ENCODE results near the gene LRWD1.
"Not testable (repeated sequence)": the region's sequence is repeated elsewhere in the genome, so short reads cannot be mapped to it uniquely, and the experiment has no call there.

LRWD1 gene

DNA sequence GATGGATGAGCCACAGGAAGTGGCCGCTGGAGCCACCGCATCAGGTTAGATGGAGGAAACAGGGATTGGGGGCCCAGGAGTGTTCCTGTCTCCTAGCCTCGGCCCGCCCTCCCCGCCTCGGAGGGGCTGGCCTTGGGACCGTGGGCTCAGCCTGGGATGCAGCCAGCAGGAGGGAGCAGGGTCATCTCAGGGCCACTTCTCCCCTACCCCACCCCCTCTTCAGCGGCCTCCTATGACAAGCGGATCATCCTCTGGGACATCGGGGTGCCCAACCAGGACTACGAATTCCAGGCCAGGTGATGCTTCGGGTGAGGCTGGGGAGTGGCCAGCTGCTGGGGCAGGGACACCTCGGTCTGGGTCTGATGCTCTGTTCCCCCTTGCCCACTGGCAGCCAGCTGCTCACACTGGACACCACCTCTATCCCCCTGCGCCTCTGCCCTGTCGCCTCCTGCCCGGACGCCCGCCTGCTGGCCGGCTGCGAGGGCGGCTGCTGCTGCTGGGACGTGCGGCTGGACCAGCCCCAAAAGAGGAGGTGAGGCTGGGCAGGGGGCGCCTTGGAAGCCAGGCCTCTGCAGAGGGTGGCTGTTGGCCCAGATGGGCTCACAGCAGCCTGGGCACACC, 4.7 kb downstream of the LRWD1 start:
- DNase-seq, result no peak

DNA sequence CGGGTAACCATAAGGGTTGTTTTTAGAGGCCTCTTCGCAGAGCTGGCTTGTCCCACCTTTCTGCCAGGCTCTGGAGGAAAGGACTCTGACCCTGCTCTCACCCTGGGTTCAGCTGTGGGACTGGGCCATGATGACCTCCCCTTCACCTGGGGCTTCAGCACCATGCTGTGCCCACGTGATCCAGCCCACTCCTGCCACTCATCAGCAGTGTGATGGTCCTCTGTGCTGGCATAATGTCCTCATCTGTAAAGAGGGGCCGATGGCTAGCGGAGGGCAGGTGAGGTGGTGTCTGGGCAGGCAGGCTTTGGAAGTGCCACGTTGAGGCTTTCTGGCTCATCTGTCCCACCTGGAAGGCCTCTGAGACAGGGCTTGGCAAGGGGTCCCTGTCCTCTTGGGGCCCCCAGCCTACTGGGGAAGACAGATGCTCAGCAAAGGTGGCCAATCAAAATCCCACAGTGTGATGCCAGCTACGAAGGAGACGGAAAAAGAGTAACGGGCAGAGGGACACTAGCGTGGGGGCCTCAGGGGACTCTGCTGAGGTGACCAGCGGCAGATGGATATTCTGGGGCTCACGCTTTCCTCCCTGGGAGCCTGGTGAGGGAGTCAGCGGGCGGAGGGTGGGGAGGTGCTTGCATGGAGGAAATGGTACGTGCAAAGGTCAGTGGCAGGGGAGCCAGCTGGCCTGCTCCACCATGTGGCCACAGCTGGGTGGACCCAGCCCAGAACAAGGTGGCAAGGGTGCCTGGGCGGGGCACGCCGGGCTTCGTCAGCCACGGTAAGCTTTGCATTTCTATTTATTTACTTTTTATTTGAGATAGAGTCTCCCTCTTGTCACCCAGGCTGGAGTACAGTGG, 5.4 kb downstream of the LRWD1 start:
- peak; percentile 2 for DNase-seq

DNA sequence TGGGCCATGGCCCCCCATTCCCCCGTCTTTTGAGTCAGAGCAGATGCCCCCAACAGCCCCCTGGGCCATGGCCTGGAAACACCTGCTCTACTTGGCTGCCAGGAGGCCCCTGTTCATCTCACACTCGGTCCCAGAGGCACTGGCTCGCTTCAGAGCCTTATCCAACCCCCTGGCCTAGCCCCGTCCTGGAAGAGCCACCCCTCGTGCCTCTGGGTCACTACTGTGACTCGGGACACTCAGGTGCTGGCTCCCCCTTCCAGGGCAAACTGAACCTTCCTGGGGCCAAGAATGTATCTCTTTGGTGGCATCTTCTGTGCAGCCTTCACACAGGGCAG, 7.0 kb downstream of the LRWD1 start:
- DNase-seq, result no peak

DNA sequence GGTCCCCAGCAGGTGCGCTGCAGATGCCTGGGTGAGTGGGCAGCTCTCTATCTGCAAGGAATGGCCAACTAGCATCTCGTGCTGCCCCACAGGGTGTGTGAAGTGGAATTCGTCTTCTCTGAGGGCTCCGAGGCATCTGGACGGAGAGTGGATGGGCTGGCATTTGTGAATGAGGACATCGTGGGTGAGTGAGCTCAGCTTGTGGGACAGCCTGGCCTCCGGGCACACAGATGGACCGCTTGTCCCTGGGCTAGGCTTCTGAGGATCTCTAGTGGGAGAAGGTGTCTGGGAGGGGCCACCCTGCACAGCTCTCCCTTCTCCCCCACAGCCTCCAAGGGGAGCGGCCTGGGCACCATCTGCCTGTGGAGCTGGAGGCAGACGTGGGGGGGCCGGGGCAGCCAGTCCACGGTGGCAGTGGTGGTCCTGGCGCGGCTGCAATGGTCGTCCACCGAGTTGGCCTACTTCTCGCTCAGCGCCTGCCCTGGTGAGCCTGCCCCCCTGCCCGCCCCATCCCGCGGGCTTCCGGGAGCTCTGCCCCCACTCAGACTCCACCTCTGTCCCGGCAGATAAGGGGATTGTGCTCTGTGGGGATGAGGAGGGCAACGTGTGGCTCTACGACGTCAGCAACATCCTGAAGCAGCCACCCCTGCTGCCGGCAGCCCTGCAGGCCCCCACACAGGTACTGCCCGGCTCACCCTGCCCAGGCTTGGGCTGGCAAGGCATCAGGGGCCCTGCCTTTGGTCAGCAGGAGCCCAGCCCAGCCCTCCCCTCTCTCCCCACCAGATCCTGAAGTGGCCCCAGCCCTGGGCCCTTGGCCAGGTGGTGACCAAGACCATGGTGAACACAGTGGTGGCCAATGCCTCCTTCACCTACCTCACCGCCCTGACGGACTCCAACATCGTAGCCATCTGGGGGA, 7.6 kb downstream of the LRWD1 start:
- no peak for DNase-seq

DNA sequence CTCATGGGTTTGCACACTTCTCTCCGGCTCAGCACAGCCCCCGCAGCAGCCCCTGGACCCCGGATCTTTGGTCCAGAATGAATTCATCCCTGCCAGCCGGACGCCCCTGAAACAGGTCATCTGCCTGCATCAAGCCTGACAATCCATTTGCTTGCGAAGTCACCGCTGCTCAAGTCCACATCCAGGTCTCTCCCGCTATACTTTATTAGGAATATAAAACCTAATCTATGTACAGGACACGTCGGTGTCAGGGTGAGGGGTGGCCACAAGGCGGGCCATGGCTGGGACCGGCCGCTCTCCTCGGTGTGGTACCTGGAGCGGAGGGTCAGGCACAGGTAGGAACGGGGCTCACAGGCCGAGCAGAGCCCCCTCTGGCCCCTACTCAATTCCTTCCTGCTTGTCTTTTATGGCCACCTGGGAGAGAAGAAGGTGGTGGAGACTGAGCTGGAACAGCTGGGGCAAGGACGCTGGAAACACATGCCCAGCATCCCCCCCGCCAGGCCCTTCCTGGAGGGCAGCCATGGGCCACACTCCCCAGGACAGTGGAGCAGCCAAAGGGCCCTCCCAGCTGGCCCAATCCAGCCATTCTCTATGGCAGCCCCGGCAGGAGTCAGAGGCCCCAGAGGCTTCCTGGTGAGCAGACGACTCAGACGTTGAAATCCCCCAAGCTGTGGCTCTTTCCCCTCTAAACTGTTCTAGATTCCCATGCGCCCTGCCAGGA, 8.6 kb downstream of the LRWD1 start:
- DNase-seq, result peak; percentile 3

DNA sequence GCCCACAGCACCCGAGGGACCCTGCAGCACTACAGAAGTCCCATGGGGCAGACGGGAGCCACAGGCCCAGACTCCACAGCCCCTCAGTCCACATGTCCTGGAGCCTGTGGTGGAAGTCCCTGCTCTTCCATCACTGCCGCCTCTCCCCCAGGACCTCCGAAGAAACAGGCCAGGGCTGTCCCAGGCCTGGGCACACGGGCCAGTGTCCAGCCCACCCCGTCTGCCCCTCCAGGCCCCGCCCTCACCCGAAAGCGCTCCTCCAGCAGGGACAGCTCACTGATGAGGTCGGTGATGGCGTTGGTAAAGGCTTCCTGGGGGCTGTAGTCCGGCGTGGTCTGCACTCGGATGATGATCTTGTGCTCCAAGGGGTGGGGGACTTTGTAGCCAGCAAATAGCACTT, 9.3 kb downstream of the LRWD1 start:
- DNase-seq, result peak; percentile 2

DNA sequence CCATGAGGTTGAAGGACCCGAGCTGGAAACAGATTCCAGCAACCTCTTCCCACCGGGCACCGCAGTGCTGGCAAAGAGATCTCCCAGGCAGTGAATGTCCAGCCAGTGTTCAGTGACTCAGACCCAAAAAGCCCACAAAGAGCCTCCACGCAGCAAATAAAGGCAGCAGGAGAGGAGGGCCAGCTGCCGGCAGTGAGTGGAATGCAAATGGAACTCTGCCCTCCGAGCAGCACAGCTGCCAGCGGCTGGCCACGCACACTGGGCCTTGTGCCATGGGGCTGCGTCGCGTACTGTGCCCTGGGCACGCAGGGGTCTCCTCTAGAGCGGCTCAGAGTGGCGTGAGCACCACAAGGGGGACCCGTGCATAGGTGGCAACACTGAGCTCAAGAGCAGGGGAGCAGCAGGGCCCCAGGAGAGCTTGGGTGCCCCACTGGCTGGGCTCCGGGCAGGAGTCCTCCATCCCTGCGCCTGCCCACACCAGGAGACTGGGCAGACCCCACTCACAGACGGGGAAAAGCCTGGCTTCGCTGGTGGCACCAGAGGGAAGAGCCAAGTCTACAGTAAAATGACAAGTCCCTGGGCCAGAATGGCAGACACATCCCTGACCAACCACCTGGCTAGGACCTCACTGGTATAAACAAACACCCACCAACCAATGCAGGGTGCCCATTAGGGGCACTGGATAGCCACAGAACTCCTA, 10.1 kb downstream of the LRWD1 start:
- peak; percentile 1 for DNase-seq

DNA sequence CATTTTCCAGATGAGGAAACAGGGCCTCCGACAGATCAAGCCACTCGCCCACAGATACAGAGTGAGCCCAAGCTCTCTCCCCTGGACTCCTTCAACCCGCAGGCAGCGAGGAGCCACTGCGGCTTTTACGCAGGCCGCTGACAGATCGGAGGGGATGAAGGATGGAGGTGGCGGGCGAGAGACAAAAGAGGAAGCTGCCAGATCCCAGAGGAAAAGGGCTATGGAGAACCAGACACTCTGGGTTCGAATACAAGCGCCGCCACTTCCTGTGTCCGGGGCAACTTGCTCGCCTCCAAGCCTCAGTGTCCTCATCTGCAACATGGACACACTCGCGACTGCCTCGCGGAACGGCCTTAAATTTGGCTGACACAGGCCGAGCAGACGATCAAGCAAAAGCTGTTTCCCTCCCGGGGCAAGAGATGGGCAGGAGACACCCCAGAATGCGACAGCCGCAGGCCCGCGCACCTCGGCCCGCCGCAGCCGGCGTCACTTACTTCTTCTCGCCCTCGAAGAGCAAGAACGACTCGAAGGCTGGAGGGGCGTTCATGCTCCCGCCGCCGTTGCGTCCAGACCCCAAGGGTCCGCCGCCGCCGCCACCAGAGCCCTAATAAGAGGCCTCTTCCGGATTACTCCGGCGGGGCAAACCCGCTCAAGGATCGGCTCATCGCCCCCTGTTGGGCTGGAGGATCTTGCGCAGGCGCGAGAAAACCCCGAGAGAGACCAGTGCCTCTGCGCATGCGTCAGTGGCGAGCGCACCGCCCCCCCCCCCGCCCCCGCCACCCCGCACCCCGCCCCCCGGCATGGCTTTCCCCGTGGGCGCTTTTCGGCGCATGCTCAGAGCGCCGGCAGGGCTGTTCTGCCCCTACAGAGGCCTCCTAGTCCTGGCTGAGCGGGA, 13.8 kb downstream of the LRWD1 start, which contains the start of gene POLR2J:
Gene POLR2J, minus strand, starts transcription at position 609 of the 895 bp plus-strand sequence. Its CDS starts 62 bp downstream, at position 547.
- DNase-seq, result peak; percentile 89

DNA sequence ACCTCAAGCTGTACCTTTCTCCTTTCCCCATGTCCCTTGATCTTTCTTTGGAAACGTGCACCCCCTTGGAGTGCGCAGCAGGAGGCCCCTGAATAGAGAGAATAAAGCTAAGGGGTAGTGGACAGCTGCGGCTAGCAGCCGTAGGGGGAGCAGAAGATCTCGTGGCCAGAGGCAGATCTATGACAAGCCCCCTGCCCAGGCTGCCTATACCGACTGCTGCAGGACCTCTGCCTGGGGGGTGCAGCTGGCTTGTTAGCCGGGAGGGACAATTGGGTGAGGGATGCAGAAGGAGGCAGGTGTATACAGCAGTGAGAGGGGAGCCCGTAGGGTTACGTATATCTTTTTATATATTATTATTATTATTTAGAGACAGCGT, 14.4 kb downstream of the LRWD1 start:
- not testable (repeated sequence) for DNase-seq

DNA sequence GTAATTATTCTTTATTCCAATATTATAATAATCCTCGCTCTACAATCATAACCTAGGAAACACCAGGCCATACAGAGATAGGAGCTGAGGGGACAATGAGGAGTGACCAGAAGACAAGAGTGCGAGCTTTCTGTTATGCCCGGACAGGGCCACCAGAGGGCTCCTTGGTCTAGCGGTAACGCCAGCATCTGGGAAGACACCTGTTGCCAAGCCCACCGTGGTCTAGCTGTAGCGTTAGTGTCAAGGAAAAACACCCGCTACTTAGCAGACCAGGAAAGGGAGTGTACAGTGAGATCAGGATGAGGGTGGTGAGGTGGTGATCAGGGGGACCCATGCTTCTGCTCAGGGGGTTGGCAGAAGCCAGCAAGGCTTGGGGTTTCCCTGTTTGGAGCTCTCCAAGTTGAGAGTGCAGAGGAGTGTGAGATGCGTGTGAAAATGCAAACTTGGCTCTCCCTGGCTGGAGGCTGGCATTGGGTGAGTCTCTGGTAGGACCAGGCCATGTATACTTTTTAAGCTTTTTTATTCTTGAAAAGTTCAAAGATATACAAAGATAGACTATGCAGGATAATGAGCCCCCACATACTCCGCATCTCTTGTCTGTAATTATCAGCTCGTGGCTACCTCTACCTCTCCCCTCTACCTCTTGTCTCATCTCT, 15.3 kb downstream of the LRWD1 start:
- peak; percentile 19 for DNase-seq

DNA sequence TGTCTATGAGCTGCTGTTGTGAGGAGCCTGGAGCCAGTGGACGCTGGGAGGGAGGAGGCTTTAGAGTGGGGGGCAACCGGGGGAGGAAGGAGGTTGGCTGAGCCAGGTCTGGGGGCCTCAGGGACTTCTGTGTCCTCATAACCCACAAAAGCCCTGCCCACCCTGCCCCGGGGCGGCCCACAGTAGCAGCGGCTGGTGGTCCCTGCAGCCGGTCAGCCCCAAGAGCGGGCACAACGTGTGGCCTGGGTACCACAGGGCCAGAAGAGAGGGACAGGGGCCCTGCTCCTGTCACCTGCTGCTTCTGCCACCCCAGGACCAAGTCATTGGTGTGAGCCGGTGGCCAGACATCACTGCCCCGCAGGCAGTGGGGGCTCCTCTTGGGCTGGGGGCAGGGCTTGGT, 17.2 kb downstream of the LRWD1 start:
- not testable (repeated sequence) for DNase-seq

DNA sequence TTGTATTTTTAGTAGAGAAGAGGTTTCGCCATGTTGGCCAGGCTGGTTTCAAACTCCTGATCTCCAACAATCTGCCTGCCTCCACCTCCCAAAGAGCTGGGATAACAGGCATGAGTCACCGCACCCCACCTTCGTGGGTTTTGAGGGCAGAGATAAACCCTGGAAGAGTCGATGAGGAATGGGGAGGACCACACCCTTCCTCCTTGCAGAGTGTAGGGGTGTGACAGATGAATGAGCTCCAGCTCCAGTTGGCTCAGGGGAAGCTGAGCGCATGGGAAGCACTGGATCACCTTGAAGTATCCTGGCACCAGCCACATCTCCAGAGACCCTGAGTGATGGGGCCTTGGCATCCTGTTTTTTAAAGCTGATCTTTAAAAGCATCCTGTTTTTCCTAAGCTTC, 19.5 kb downstream of the LRWD1 start:
- not testable (repeated sequence) for DNase-seq

DNA sequence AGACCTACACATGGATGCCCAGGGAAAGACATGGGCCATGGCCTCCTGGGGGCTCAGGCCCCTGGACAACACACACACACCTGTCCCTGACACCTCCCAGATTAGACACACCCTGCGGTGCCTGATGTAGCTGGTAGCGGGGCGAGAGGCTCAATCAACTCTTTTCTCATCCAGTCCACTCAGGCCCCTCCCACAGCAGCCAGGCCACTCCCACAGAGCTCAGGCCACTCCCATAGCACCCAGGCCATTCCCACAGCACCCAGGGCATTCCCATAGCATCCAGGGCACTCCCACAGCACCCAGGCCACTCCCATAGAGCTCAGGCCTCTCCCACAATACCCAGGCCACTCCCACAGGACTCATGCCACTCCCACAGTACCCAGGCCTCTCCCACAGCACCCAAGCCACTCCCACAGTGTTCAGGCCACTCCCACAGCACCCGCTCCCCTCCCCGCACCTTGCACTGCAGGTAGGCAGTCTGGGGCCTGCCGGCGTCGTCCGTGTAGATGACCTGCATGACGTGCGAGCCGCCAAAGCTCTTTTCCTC, 25.8 kb downstream of the LRWD1 start:
- peak; percentile 70 for DNase-seq

DNA sequence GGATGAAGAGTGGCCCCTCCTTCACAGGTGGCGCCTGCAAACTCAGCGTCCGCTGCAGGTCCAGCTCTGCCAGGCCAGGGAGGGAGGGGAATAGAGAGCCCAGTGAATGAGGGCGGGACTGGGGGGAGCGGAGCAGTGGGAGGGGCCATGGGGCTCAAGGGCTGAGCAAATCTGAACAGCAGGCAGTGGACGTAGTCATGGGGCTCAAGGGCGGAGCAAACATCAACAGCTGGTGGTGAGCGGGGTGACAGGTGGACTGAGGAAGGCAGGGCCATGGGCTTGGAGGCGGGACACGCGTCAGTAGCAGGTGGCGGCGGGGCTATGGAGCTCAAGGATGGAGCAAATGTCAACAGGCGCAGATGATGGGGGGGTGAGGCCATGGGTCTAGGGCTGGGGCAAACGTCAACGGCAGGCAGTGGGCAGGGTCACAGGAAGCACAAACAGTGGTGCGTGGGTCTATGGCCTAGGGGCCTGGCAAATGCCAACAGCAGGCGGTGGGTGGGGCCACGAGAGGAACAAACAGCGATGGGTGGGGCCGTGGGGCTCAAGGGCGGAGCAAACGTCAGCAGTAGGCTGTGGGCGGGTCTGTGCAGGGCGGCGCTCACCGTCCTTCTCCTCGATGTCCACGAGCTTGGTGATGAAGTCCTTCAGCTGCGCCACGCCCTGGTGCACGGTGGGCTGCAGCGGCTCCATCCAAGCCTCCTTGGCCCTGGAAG, 28.6 kb downstream of the LRWD1 start:
- not testable (repeated sequence) for DNase-seq

DNA sequence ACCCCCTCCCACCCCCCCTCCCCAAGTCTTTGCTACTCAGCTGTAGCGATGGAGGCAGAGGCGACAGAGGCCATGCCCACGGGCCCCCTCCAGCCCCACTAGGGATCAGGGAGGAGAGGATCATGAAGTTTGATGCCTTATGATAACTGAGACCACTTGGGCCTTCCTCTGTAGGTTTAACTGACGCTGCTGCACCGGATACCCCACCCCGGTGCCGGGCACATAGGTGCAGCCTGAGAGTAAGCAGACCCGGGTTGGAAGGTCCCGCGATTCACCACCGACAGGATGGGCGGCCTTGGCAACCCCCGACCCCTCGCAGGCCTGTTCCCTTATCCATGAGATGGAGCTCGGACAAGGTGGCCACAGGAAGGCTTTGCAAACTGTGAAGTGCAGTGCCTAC, 29.2 kb downstream of the LRWD1 start:
- DNase-seq, result peak; percentile 5

DNA sequence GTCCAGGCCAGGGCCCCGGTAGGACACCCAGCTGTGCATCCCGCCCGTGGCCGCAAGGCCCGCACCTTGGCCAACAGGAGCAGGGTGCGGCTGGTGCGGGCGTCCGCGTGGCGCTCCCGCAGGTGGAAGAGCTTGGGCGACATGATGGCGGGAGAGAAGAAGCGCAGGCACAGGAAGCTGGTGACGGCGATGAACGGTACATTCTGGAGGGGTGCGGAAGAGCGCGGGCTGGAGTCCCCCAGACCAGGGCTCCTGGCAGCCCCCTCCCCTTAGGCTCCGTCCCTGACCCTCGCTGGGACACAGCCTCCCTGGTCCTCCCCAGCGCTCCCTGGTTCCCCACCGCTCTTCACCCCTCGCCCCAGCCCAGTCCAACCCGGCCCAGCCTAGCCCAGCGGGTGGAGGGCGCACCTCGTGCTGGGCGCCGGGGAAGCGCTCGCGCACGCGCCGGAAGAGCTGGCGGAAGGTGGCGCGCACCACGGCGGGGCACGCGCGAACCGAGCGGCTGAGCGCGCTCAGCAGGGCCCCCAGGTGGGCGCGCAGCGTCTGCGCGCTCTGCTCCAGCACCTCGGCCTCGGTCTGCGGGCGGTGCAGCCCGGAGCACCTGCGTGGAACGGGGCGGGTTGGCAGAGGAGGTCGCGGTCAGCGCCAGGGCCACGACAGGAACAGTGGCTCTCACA, 29.8 kb downstream of the LRWD1 start:
- not testable (repeated sequence) for DNase-seq

DNA sequence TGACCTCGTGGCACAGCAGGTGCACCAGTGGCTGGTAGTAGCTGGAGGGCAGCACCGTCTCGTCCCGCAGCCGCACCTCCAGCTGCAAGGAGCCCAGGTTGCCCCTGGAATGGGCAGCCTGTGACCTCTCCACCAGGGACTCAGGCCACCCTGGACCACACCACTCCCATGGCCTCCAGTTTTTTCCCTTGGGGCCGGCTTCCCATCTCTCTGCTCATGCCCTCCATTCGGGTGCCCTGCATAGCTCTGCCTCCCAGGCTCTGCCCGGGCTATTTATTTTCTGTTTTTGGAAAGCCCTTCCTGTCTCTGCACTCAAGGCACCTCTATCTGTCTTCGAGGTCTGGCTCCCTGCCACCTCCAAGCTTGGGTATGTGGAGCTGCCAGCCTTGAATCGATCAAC, 32.1 kb downstream of the LRWD1 start:
- not testable (repeated sequence) for DNase-seq

DNA sequence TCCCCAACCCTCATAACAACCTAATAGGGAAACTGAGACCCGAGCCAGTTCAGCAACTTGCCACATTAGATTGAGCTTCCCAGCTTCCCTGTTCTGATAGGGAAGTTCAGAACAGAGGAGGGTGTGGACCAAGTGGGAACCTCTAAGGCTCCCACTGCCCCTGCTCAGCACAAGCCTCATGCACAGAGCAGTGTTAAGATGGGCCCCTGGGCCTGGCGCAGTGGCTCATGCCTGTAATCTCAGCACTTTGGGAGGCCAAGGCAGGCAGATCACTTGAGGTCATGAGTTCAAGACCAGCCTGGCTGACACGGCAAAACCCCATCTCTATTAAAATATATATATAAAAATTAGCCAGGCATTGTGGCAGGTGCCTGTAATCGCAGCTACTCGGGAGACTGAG, 32.5 kb downstream of the LRWD1 start:
- not testable (repeated sequence) for DNase-seq

DNA sequence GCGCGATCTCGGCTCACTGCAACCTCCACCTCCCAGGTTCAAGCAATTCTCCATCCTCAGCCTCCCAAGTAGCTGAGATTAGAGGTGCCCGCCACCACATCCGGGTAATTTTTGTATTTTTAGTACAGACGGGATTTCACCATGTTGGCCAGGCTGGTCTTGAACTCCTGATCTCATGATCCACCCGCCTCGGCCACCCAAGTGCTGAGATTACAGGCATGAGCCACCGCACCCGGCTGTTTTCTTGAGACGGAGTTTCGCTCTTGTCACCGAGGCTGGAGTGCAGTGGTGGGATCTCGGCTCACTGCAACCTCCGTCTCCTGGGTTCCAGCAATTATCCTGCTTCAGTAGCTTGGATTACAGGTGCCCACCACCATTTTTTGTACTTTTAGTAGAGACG, 33.5 kb downstream of the LRWD1 start:
- not testable (repeated sequence) for DNase-seq
